Measurements from ENCODE around the gene CDKN2AIPNL.
"Not testable (repeated sequence)": the region's sequence is repeated elsewhere in the genome, so short reads cannot be mapped to it uniquely, and the experiment has no call there.

The CDKN2AIPNL gene

DNA sequence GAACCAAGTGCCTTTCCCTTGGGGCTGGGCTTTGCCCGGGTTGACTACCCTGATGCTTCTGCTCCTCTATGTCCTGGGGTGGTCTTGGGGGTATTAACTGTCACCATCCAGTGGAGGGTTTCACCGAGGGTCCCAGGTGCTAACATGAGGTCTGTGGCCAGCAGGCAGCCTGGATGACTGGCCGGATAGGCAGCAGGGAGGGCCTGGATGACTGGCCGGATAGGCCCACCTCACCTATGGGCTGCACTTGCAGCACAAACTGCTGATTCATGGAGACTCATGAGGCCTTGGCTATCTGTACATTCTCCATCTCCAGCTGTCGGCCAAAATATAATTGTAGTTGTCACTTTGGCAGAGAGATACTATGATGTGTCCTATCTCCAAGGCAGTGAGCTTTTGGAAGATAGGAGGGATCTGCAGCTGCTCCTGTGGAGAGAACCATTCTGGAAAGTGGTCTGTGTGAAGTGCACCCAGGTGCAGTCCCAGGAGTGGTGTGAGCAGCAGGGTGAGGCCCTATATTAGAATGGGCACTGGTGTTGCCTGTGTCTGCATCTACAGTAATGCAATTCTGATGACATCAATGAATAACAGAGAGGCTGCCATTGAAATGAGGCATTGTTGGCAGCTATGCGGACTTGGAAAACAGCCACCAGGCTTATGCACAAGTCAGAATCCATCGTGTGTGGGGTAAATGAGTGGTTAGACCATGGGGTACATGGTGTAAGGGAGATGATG is 26.3 kb upstream of the CDKN2AIPNL start:
- no peak for DNase-seq

DNA sequence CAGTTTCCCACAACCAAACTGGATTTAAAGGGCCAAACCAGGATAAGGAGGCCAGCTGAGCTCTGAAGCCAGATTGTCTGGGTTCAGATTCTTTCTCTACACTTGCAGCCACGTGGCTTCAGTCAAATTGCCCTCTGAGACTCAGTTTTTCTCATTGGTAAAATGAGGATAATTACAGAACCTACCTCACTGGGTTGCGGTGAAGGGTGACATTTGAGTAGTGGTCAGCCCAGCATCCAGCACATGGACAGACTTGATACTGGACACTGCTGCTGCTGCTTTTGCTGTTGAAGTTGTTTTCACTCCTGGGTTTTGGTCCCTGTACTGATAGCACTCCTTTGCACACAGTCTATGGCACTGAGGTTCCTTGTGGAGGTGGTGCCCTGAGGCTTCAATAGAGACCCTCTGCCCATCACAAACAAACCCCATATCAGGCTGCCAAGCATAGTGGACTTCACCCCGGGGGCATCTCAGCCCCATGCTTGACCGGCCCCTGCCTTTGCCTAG is 25.7 kb upstream of the CDKN2AIPNL start:
- no peak for DNase-seq

DNA sequence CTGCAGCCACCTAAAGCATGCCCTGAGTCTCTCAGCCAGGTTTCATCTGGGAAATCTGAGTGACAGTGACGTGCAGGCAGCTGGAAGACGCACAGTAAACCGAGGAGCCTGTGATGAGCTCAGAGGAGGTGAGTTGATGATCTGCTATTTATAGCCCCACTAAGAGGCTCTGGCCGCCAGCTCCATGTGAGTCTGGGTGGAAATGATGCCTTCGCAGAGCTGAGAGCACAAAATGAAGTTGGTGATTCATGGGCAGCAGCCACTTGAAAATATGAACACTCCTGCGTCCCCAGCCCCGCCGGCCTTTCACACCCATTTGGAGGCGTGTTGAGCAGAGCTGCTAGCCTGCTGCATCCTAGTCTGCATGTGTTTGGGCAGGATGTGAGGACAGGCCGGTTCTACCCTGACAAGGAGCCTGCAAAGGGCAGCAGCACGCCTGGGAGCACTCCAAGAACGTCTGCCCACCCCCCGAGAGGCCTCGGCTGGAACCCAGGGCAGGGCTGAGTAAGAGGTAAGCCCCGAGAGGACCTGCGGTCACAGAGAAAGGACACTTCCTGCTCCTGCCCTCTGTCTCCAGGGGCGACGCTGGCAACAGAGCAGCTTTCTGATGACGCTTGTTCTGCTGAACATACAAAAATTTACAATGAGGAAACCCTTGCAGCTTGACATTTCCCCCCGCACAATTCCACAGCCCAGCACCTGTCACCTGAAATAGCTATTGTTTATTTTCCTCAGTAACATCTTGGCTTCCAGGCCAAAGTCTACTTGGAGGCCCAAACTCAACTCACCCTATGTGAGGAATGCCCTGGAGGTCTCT is 25.1 kb upstream of the CDKN2AIPNL start:
- DNase-seq = peak; percentile 67

DNA sequence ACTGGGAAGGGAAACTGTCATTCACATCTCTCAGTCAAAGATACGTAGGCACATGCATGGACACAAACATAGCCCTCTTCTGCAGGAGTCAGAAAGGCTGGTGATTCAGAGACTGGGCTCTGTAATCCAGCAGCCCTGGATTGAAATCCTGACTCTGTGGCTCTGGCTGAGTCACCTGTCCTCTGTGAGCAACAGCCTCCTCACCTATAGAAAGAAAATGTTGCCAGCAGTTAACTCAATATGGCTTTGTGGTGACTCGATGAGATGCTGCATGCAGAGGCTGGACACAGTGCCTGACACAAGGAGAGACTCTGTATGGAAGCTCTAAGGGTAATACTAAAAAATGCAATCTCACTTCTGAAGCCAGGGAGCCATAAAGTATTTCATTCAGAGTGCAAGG is 23.9 kb upstream of the CDKN2AIPNL start:
- DNase-seq = no peak

DNA sequence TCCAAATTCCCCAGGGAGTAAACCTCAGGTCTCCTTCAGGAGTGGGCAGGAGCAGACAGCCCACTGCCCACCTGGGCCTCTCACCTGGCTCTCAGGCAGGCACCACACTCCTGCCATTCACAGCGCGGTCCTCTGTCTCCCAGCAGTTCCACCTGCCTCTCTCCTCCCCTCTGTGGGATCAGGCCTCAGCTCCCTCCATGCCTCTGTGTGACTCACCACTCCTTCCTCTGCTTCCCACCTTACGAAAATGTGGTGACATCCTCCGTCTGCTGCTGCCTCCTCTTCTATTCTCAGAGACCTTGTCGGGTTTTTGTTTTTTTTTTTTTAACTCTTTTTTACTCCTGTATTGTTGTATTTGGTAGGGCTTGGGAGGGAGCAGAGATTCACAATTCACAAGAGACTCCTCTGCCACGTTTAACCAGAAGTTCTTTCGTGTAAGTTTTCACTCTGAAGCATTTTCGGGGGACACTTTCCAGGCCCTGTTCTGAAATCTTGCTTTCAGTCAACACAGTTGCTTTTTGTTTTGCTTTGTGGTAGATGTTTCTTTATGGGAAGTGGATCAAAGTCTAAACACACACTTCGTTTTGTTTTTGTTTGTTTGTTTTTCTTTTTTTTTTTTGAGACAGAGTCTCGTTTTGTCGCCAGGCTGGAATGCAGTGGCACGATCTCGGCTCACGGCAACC is 21.1 kb upstream of the CDKN2AIPNL start:
- no peak for DNase-seq

DNA sequence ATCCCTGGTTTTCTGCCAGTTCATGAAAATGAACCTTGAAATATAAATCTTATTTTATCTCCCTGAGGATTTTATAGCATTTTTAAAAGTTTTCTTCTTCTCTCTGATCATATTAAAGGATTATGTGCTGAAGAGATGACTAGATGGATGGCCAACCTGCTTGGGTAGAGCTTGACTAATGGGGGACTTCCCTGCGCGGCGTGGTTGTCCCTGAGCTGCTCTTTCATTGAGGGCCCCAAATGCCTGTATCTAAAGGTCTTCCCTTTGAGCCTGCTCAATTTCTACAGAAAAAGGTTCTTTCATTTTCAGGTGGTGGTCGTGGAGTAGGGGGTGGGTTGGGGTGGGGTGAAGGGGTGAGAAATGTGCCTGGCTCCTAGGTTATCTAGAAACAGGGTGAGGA is 20.5 kb upstream of the CDKN2AIPNL start:
- DNase-seq = no peak

DNA sequence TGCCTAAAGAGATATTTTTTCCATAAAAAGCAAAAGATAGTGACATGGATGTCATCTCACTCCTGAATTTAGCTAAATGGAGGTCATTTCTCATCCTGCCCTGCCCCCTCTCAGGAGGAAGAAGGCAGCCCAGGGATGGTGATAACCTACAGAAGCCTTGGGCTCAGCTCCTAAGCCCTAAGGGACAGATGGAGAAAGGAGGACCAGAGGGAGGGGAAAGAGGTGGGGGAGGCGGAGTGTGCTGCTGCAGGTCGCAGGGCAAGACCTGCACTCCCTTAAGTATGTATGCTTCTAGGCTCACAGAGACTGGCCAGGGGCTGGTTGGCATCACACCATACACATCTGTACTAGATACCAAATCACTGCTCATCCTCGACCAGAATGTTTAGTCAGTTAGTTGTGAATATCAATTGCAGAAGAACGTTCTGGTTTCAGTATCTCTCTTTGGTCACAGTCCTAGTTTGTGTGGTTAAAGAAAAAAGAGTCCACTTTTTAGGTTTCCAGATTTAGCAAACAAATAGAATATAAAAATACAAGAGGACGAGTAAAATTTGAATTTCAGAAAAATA is 18.4 kb upstream of the CDKN2AIPNL start:
- no peak for DNase-seq

DNA sequence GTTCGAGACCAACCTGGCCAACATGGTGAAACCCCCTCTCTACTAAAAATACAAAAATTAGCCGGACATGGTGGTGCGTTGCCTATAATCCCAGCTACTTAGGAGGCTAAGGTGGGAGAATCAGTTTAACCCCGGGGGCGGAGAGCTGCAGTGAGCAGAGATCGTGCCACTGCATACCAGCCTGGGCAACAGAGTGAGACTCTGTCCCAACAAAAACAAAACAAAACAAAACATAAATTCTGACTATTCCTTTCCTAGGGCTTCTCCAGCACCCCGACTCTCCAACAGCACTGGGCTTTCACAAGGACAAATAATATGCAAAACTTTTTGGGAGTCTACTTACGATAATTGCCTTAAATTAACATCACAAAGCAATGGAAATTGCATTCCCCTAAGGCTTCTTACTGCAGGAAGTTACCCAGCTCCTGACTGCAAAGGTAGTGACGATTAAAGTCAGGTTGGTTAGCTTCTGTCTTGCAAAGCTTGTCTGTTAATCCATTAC is 15.9 kb upstream of the CDKN2AIPNL start:
- DNase-seq = no peak

DNA sequence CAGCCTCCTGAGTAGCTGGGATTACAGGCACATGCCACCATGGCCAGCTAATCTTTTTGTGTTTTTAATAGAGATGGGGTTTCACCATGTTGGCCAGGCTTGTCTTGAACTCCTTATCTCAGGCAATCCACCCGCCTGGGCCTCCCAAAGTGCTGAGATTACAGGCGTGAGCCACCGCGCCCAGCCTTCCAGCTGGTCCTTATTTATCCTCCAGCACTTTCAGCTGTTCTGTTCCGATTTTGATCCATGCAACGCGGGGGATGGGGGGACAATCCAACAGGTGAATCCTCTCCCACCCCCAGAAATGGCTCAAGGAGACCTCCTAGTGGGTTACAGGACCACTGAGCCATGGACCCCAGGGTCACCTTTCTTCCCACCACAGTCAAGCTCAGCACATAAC is 14.7 kb upstream of the CDKN2AIPNL start:
- DNase-seq = no peak

DNA sequence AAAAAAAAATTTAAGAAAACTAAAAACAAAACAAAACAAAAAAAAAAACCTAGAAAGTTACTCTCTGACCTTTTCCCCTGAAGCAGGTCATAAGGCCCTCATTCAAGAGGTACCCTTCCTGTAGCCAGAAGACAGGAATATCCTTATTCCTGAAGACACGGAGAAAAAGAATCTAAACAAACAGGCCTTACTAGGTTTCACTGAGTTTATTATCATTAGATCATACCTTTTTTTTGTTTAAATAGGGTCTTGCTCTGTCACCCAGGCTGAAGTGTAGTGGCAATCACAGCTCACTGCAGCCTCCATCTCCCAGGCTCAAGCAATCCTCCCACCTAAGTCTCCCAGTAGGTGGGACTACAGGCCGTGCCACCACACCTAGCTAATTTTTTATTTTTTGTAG is 11.7 kb upstream of the CDKN2AIPNL start:
- no peak for DNase-seq

DNA sequence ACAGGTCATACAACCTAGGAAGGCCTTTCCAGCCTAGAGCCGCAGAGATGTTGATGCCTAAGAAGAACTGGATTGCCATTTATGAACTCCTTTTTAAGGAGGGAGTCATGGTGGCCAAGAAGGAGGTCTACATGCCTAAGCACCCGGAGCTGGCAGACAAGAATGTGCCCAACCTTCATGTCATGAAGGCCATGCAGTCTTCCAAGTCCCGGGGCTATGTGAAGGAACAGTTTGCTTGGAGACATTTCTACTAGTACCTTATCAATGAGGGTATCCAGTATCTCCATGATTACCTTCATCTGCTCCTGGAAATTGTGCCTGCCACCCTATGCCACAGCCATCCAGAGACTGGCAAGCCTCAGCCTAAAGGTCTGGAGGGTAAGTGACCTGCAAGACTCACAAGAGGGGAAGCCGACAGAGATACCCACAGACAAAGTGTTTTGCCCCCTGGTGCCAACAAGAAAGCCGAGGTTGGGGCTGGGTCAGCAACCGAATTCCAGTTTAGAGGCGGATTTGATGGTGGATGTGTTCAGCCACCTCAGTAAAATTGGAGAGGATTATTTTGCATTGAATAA is 11.2 kb upstream of the CDKN2AIPNL start:
- no peak for DNase-seq

DNA sequence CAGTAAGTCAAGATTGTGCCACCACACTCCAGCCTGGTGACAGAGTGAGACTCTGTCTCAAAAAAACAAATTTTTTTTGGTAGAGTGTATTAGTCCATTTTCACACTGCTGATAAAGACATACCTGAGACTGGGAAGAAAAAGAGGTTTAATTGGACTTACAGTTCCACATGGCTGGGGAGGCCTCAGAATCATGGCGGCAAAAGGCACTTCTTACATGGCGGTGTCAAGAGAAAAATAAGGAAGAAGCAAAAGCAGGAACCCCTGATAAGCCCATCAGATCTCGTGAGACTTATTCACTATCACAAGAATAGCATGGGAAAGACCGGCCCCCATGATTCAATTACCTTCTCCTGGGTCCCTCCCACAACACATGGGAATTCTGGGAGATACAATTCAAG is 9.4 kb upstream of the CDKN2AIPNL start:
- DNase-seq = not testable (repeated sequence)

DNA sequence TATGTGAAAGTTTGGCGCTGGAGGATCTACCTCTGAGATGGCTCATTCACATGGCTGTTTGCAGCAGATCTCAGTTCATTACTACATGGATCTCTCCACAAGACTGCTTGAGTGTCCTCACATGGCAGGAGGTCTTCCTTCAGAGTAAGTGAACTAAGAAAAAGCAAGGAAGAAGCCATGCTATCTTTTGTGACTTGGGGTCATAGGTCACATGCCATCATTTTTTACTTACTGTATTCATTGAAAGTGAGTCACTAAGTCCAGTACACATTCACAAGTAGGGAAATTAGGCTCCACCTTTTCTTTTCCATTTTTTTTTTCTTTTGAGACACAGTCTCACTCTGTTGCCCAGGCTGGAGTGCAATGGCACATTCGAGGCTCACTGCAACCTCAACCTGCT is 8.7 kb upstream of the CDKN2AIPNL start:
- DNase-seq = no peak

DNA sequence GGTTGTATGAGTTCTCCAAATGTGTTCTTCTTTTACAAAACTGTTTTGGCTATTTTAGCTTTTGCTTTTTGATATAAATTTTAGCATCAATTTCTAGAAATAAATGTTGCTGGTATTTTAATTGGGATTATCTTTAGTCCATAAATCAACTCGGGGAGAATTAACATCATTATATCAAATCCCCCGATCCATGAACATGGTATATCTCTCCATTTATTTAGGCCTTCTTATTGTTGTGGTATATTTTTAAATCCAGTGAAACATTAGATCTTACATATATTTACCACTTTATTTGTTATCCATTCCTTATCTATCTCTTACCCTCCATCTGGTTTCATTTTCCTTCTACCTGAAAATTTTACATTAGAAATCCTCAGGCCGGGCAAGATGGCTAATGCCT is 7.3 kb upstream of the CDKN2AIPNL start:
- DNase-seq = no peak

DNA sequence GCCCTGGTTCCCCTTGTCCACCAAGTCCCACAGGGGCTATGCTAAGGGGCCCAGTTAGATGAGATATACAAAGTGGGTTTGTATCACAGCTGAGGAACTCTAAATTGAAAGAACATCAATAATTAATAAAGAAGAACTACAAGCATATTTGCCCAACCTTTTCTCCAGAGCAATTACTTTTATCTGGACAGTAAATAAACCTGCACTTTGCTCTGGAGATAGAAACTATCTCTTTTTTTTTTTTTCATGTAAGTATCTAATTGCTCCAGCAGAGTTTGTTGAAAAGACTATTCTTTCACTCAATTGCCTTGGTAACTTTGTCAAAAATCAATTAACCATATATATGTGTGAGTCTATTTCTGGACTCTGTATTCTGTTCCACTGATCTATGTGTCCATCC is 6.0 kb upstream of the CDKN2AIPNL start:
- DNase-seq = no peak

DNA sequence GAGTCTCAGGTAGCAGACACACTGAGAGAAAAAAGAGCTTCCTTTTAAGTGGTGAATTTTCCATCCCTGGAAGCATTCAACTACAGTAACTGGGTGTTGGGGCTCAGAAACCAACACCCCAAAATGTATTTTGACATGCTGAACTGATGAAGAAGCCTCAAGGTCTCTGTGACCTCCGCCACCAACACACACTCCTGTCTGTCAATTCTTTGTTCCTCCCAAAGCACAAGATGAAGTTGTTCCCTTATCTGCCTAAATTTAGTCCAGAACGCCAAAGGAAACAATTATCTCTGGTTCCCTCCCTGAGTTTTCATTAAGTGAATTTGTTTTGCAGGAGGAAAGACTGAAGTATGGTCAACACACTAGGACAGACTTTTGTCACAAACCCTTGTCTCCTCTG is 1.4 kb upstream of the CDKN2AIPNL start:
- DNase-seq = no peak

DNA sequence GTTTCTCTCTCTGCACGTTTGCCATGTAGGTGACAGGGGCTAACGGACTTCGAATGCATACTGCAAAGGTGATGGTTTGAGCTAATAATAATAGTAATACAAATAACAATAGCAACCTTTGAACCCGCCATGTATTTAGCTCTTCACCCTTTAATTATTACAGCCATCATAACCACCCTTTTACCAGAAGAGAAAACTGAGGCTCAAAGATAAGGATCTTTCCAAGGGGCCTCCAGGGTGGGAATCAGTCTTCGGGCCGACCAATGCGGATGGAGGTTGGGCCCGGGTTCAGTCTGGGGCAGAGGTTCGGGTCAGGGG is 494 bp downstream of the CDKN2AIPNL start:
- DNase-seq = no peak

DNA sequence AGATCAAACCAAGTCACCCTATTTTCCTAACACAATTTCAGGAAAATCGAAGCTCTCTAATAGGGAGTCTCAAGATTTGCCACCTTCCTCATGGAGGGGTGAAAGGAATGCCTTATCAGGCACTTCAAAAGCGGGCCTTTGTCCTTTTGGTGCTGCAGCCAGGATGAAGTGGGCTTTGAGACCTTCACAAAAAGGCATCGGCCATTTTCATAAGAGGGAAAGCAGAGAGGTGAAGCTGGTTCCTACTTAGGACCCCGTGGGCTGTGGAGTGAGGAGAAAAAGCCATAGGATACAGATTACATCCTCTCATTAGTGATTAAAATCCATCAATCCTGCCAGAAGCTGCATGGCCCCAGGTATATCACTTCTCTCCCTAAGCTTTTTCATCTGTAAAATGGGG is 859 bp downstream of the CDKN2AIPNL start:
- no peak for DNase-seq

DNA sequence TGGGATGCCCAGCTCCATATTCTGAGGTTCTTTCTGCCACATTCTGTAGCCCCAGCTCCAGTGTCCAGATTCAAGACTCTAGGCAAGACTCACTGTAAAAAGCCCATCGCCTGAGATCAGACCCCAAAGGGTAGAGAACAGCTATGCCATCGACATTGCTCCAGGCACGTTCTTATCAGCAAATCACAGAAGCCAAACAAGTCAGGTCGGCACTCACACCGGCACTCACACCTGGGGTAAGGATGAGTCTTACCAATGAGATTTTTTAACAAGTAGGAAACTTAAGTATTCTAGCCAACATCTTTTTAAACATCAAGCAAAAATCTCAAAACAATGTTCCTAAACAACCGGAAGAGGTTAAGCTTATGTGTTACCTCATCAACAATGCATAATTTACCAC is 2.4 kb downstream of the CDKN2AIPNL start:
- DNase-seq = no peak

DNA sequence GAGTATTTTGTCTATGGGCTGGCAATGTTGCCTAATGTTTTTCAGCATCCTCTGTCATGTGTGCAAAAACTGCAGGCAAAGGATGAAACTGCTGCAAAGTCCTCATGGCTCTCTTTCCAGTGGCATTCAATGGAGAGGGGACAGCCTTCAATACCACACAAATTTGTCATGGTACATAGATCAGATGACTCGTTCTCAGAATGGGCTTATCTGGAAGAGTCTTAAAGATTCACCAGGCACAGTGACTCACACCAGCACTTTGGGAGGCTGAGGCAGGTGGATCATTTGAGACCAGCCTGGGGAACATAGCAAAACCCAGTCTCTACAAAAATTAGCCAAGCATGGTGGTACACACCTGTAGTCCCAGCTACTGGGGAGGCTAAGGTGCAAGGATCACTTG is 5.3 kb downstream of the CDKN2AIPNL start:
- no peak for DNase-seq

DNA sequence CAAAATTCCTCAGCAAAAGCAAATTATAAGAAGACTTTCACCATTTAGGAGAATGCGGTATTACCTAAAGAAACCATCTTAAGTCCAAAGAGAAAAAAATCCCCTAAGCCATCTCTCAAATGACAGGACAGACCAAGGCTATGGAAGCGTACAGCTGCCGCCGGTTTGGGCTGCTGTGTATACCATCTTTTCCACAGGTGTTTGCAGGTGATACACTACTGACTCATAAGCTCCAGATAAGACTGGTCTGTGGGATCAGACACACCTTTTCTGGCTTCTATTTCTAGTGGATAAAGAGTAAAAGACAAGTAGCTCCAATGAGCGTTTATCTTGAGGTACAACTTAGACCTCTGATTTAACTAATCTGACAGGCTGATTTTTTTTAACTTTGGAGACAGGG is 7.7 kb downstream of the CDKN2AIPNL start:
- DNase-seq = no peak

DNA sequence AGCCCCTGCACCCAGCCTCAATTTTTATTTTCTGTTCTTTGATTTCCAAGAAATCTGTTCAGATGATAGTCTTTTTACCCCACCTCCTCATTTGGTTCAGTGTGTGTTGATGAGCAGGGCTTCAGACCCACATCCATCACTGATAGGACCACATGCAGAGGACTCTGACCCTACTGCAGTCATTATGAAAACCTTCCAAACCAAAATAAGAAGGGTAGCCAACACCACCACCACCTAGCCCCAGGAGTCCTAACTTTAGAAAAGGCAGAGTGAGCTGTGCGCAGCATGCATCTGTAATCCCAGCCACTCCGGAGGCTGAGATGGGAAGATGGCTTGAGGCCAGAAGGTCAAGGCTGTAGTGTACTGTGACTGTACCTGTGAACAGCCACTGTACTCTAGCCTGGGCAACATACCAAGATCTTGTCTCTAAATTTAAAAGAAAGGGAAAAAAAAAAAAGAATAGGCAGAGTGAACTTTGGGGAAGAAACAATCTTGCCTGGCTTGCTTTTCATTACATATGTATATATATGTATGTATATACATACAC is 13.0 kb downstream of the CDKN2AIPNL start:
- DNase-seq = no peak

DNA sequence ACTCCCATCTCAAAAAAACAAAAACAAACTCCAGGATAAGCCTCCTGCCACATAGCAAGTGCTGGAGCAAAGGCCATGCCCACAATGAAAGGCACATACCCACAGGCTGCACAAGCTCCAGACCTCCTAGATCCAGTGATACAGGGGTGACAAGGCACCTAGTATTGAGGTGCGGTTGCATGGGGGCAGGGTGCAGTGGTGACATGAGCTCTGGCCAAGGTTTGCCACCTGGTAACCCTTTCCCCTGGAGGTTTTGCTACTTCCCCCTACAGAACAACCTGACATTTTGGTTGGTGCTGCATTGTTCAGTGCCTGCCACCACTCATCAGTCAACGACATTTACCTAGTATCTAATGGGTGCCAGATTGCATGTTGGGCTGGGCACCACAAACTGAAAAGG is 14.5 kb downstream of the CDKN2AIPNL start:
- no peak for DNase-seq
